RWPE1 (cell line): ENCODE results near the gene SETBP1.
A peak's percentile ranks its signal among the peaks of the same experiment; 100 is the strongest.

Source experiments
- CTCF ChIA-PET: fragments of 350-600 bp; sonication (Branson Sonifier 250); formaldehyde crosslinking; extraction: SDS; loops from one replicate; lab custom pipeline; 2021; lab: Yijun Ruan, JAX
- POLR2A ChIA-PET: fragments of 400-600 bp; formaldehyde crosslinking; extraction: SDS; loops from one replicate; lab custom pipeline; 2020; ENCODE audit warnings: antibody characterized with exemption; ENCODE audit not compliant: low non-redundant PET; lab: Yijun Ruan, JAX
- DNase-seq: peaks from one replicate; pipeline ENCODE4 v3.0.0; 2012; ENCODE audit warnings: low spot score
- H3K27ac ChIP-seq: fragments of 450-650 bp; 2 replicates; pipeline ENCODE4 v1.5.1; 2017
- CTCF ChIP-seq: fragments of 450-650 bp; conservative IDR thresholded peaks from 2 replicates; pipeline ENCODE4 v1.5.1; 2017; ENCODE audit warnings: low read depth, mild to moderate bottlenecking

SETBP1 gene

GRCh38 chr18:44725300-44726058, 44.8 kb downstream of the SETBP1 start:
- ChIA-PET POLR2A (no interaction called here), CTCF (interaction anchor here (0.7 kb wide), 1 partner anchor 135 kb away, joined by 3 read pairs; no protein-coding TSS in a partner anchor)
- no peak for TF ChIP-seq CTCF
- DNase-seq, result peak; percentile 26
- no peak overlapping the region for H3K27ac ChIP-seq

- ChIA-PET POLR2A (no interaction called here), CTCF (no interaction called here)
- TF ChIP-seq CTCF, result no peak
- H3K27ac ChIP-seq, result no peak overlapping the region
- DNase-seq, result no peak
These were observed 45.4 kb downstream of the SETBP1 start for GRCh38 chr18:44726059-44726421.

GRCh38 chr18:44727291-44727690, 46.6 kb downstream of the SETBP1 start:
- DNase-seq, result no peak
- no peak for TF ChIP-seq CTCF
- H3K27ac ChIP-seq, result no peak overlapping the region
- CTCF ChIA-PET, result no interaction called here
- POLR2A ChIA-PET, result no interaction called here

GRCh38 chr18:44729631-44730101, 49.0 kb downstream of the SETBP1 start:
- DNase-seq, result no peak
- H3K27ac ChIP-seq, result no peak overlapping the region
- ChIA-PET POLR2A (no interaction called here), CTCF (no interaction called here)
- TF ChIP-seq CTCF, result no peak

GRCh38 chr18:44730803-44731529, 50.3 kb downstream of the SETBP1 start:
- TF ChIP-seq CTCF, result no peak
- H3K27ac ChIP-seq, result peak overlapping the region; percentile 68
- CTCF ChIA-PET, result no interaction called here
- POLR2A ChIA-PET, result interaction anchor here (0.5 kb wide), 1 partner anchor 50 kb away, joined by 4 read pairs; the partner anchor contains the start of gene SETBP1
- no peak for DNase-seq

GRCh38 chr18:44731530-44732237, 51.0 kb downstream of the SETBP1 start:
- CTCF ChIA-PET, result no interaction called here
- no peak for TF ChIP-seq CTCF
- no peak for DNase-seq
- H3K27ac ChIP-seq, result peak overlapping the region; percentile 68
- POLR2A ChIA-PET, result no interaction called here
